GM18867 (cell line): ENCODE measurements around the gene KCNQ1.

Source experiments
- ATAC-seq: cut with Tn5 transposase; IDR thresholded peaks from one replicate; pipeline ENCODE4 v1.9.1; 2021; ENCODE audit warnings: mild to moderate bottlenecking, moderate library complexity; ENCODE audit not compliant: unreplicated experiment

Gene KCNQ1

DNA sequence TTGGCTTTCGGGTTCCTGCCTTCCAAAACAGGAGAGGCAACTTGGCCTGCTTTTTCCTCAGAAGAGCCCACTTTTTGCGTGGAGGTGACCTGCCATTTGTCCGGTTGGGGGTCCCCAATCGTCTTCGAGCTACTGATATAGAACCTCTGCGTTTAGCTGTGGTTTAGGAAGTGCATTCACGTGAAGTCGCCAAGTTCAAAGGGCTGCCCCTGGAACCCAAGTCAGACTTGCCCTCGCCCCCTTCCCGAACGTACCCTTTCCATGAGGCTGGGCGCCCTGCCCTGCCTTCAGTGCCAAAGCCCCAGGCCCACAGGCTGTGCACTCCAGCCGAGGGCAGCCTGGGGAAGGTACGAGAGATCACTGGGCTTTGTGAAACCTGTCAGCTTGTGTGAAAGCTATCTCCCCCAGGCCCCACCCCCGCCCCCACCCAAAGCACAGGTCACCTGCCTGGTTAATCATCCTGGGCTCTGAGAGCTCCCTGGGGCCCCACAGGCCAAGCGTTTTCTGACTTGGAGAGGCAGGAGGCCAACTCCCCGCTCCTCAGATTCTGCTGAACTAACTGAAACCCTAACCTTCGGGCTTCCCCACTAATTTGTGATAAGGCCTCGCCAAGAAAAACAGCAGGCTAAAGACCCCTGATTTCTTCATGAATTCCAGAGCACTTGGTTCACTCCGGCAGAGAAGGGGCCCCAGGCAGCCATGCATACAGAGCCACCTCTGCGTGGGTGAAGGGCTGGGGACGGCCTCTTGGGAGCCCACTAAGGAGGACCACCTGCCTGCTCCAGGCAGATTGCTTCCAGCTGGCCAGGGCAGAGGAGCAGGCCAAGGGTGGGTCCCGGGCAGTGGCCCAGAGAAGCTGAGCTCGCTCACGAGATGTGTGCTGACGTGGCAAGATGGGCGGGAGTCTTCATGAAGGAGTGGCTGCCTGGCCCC is 280.8 kb downstream of the KCNQ1 start:
- no peak for ATAC-seq

- ATAC-seq = no peak
Observed at GRCh38 chr11:2726964-2727363, 282.2 kb downstream of the KCNQ1 start.

- no peak for ATAC-seq
Observed at GRCh38 chr11:2728128-2728662, 283.4 kb downstream of the KCNQ1 start.

- no peak for ATAC-seq
Observed at GRCh38 chr11:2728663-2729332, 284.0 kb downstream of the KCNQ1 start.

- no peak for ATAC-seq
Observed at GRCh38 chr11:2729841-2730240, 285.0 kb downstream of the KCNQ1 start.

DNA sequence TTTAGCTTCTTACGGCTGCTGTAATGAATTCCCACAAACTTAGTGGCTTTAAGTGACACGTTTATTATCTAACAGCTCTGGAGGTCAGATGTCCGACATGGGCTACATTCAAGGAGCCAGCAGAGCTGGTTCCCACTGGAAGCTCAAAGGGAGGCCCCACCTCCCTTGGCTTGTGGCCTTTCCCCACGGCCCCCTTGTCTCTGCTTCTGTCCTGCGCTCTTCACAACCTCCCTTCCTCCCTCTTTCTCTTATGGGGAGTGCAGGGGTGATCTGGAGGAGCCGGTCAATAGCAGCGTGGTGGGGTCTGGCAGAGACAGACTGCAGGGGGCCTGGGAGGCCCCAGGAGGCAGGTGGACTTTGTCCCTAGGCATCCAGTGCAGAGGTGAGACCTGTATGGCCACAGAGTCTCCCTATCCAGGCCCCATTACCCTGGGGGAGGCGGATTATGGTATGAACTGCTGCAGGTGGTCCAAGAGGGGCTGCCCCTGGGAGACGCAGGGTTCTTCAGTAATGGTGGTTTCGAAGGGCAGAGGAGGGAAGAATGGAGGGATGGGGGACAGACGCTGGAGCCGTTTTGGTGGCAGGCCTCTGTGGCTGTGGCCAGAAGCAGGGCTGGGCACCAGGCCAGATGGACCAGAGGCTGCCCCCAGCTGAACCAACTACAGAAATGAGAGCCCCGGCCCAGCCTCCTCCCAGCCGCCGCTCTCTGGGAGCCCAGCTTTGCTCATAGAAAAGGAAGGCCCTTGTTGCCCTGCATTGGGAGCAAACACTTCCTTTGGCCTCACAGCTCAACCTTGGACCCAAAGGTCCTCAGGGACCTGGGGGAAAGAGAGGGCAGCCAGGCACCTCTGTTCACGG is 285.7 kb downstream of the KCNQ1 start:
- ATAC-seq = no peak

DNA sequence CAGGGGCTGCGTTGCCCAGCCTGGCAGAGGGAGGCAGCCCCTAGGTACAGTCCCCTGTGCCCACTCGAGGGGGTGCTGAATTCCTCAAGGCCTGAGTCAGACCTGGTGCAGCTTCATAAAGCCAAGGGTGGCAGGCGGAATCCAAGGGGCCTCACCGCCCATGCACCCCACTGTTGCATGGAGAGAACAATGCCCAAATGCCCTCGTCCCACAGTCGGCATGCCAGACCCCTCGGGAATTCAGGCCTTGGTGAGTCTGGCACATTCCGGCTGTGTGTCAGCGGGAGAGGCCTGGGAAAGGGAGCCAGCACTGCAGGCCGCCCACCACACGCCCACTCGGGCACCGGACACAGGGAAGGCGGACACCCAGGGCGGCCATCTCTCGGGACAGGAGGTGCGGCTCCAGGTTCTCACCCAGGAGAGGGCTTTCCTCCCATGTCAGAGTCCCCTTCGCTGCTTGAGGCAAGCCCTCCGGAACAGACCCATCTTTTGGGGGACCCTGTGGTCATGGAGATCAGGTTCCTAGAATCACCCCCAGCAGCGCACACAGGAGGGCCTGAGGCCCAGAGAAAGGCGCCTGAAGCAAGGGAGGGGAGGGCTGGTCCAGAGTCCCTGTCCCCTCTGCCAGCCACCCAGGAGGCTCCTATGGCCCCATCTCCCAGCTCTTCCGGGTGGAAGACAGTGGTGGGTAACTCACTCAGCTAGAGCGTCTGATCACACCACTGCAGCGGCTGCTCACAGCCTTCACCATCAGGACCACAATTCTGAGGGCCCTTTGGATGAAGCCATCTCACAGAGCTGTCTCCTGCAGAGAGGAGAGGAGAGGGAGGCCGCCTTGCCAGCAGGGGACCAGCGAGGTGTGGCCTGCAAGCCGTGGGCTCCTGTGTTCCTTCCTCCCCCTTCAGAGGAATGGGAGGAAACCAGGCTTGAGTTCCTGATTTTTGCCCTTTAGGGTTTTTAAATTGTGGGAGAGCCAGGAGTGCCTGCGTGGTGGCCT is 286.6 kb downstream of the KCNQ1 start:
- no peak for ATAC-seq

- no peak for ATAC-seq
Observed at GRCh38 chr11:2732261-2732939, 287.6 kb downstream of the KCNQ1 start.

GRCh38 chr11:2732940-2733628 is 288.3 kb downstream of the KCNQ1 start:
- ATAC-seq = no peak

DNA sequence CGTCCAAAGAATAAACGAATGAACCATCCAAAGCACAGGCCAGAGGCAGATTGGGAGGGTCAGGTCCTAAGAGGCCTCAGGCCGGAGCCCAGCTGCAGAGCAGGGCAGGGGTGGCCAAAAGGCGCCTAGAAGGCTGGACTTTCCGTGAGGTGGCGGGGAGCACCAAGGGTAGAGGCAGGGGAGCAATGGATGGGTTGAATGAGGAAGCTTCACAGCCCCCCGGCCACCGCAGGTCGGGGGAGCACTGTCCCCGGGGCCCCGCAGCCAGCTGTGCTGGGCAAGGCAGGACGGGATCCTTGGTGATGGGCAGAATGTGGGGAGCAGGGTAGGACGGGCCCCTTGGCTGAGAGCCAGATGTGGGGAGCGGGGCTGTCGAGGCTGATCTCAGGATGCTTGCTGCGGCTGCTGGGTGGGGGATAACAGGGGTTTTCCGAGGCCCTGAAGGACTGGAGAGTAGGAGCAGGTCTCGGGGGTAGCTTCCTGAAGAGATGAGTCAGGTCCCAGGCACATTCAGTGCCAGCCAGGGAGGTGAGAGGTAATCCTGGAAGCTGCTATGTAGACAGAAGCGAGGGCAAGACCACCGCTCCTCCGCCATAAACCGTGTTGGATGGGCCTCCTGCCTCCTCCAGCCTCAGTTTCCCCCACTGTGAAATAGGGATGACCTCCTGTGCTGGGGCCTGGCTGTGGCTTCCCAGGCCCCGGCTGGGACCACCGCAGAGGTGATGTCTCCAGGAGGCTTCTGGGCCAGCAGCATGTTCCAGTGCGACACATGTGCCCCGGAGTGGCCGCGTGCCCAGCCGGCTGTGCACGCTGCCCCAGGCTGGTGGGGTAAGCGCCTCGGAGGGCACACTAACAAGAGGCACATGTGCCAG is 289.6 kb downstream of the KCNQ1 start:
- no peak for ATAC-seq

DNA sequence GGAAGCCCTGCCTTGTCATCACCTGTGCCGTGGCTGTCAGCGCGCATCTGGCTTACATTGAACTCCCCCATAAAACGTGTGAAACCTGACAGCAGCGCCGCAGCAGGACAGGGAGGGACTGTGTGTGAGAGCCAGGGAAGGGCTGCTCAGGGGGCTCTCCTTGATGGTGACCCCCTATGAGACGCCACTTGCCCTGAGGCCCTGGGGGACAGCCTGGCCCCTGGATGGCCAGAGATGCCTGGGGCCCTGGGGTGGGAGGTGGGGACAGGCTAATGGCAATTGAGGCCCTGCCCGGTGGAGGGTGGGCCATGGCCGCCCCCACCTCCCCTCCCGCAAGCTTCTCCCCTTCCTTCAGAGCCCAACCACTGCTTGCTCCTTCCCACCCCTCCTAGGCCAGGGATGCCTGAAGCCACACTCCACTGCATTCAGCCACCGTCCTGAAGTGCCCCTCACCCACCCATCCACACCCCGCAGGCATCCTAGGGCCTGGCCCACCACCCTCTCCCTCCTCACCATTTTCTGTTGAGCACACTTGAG is 290.3 kb downstream of the KCNQ1 start:
- no peak for ATAC-seq

GRCh38 chr11:2736577-2737225 is 291.9 kb downstream of the KCNQ1 start:
- no peak for ATAC-seq

GRCh38 chr11:2737226-2737590 is 292.4 kb downstream of the KCNQ1 start:
- ATAC-seq = no peak

- ATAC-seq = no peak
Observed at GRCh38 chr11:2737866-2738265, 293.1 kb downstream of the KCNQ1 start.

DNA sequence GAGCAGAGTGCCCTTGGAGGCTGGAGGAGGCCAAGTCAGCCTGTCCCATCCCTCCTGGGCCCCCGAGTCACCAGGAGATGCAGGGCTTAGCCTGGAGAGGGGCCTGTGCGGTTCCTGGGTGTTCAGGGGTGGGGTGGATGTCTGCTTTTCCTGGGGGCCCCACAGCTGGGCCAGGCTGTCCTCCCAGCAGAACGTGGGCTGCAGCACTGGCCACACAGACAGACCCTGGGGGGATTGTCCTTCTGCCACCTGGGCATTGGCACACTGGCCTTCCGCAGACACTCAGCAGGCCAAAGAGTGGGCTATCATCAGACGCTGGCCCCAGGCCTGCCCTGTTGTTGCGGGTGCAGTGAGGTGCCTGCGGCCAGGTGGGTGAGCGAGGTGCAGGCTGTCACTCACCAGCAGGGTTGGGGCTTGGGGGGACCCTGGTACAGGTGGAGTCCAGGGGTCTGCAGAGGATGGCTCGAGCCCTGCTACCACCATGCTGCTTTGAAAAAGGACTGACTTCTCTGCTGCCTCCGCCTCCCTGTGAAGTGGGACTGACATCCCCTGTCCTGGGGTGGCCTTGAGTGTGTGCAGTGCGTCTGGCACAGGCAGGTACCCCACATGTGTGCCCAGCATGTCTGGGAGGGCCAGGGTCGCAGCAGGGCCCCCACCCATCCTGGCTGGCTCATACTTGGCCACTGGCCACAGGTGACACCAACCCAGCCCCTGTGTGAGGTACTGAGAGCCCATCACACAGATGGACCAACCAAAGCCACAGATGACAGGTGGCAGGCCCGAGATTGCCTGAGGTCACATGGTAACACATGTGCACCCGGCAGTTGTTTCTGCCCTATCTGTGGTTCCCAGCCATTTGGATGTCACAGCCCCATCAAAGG is 294.0 kb downstream of the KCNQ1 start:
- ATAC-seq = no peak
